NCI-H187 treated with DMSO at 0.1 percent for 48 hours (cell line): ENCODE results near the gene ANKRD44.

Experiments
- DNase-seq: peaks from one replicate; lab custom pipeline; 2025; lab: John Stamatoyannopoulos, UW

ANKRD44 gene

DNA sequence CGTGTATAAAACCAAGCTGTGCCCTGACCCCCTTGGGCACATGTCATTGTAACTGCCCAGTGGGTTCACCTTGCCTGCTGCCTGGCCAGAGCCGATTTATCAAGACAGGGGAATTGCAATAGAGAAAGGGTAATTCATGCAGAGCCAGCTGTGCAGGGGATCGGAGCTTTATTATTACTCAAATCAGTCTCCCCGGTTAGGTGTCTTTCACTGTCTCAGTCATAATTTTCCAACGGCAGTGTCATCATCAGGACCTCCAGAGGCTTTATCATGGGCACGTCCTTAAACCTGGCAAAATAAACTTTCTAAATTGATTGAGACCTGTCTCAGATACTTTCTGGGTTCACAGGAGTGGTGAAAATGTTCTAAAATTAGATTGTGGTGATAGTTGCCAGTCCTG, 354.5 kb downstream of the ANKRD44 start:
- no peak for DNase-seq

- DNase-seq, result no peak
These were observed 355.5 kb downstream of the ANKRD44 start for GRCh38 chr2:196955036-196955435.

GRCh38 chr2:196954001-196954400, 356.6 kb downstream of the ANKRD44 start:
- DNase-seq, result no peak

- DNase-seq, result no peak
These were observed 357.6 kb downstream of the ANKRD44 start for GRCh38 chr2:196952936-196953335.

GRCh38 chr2:196951973-196952372, 358.6 kb downstream of the ANKRD44 start:
- DNase-seq, result no peak

DNA sequence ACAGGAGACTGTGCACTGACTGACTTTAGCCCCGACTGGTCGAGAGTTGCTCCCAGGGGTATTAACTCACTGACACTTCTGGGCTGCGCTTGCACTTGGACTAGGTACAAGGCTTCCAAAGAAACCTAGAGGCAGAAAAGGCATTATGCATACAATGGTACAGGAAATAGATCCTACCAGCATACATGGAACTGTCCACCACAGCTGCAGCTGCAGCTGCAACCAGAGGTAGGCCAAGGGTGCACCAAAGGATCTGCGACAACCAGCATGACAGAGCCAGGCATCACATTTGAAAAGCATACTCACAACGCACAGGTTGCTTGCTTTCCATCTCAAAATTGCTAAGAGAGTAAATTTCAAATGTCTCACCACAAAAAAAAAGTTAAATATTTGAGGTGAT, 361.5 kb downstream of the ANKRD44 start:
- no peak for DNase-seq

DNA sequence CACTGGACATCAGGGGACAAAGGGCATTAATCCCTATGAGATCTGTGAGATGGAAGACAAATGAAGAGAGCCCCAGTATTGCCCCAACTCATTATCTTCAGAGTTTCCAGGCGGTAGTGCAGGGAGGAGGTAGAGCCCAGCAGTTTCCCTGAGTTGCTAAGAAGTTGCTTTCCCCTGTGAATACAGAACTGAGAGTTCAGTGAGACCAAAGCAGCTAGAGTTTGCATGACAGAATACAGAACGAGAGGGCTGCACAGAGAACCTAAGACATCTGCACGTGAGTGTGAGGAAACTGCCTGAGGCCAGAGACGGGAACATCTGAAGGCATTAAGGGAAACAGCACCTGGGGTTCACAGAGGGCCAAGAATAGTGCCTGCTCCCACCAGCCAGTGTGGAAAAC, 366.0 kb downstream of the ANKRD44 start:
- no peak for DNase-seq

DNA sequence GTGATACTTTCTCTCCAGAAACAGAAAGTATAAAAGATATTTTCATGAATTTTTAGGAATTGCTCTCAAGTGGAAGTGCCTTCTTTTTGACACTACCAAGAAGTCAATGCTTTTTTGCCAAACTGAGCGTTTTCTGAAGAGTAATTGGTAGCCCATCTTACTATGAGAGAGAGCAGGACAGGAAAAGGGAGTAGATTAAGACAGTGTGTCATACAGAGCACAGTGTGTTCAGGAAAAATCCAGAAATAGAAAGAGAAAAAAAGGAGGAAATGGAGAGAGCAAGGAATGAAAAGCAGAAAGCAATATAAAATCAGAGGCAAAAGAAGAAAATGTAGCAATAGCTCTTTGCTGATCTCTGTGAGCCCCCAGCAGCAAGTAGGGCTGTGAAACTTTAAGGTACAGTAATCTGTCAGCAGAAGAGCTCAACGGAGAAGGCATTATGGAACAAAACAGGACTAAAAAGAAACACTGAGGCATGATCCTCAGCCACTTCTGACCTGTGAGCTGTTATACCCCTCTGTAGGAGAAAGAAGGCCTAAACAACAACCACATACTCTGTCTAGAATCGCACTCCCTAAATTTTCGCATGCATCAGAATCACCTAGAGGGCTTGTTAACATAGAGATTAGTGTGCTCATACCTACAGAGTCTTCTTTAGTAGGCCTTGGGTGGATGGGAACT, 369.0 kb downstream of the ANKRD44 start:
- no peak for DNase-seq

GRCh38 chr2:196939371-196939770, 371.2 kb downstream of the ANKRD44 start:
- no peak for DNase-seq
